A549 (cell line): Measurements from ENCODE around the gene ENGASE. TPM values are rescaled to one million over a fixed set of nuclear protein-coding genes. Genes with fewer than 3 reads are reported as not detected.

Experiments
- ATAC-seq, 2 experiments: fragments of 200-7000 bp in 1 of 2; fragments of >200 bp in 1 of 2; cut with Nextera tagmentation in 1 of 2; cut with Tn5 transposase in 1 of 2; 3 replicates each; pipeline versions ENCODE4 v1.8.0 to v1.9.1; 2018 to 2020; ENCODE audit warnings: mild to moderate bottlenecking in 1 of 2, moderate library complexity in 1 of 2
- CTCF ChIA-PET: fragments of 300-600 bp; sonication (Branson Sonifier 250); formaldehyde crosslinking; extraction: SDS; loops from one replicate; lab custom pipeline; 2021; ENCODE audit warnings: antibody characterized with exemption, inconsistent platforms; lab: Yijun Ruan, JAX
- POLR2A ChIA-PET: fragments of 350-600 bp; formaldehyde crosslinking; extraction: SDS; loops from one replicate; lab custom pipeline; 2021; ENCODE audit warnings: antibody characterized with exemption, inconsistent platforms; lab: Yijun Ruan, JAX
- DNase-seq, 2 experiments: peaks; one replicate each; pipeline versions ENCODE4 v3.0.0 to v3.0.0-alpha.2; 2011 to 2016; ENCODE audit warnings: low read depth in 1 of 2, low spot score in 1 of 2
- FAIRE-seq: peaks from 2 replicates; lab custom pipeline; 2011; peaks lifted over from hg19 to GRCh38; lab: Jason Lieb, UNC
- H3K27ac ChIP-seq, 2 experiments: fragments of >200 bp; sonication (Bioruptor Twin); formaldehyde crosslinking; 3 replicates each; pipeline ENCODE4 v1.5.1; 2016 to 2017
- H3K4me1 ChIP-seq: fragments of >200 bp; sonication (Bioruptor Twin); formaldehyde crosslinking; 3 replicates; pipeline ENCODE4 v1.6.1; 2016
- H3K4me2 ChIP-seq: fragments of >200 bp; sonication (Bioruptor Twin); formaldehyde crosslinking; 3 replicates; pipeline ENCODE4 v1.6.1; 2016
- H3K4me3 ChIP-seq: fragments of >200 bp; sonication (Bioruptor Twin); formaldehyde crosslinking; 3 replicates; pipeline ENCODE4 v1.5.1; 2016
- H3K9me3 ChIP-seq: fragments of >200 bp; sonication (Bioruptor Twin); formaldehyde crosslinking; 3 replicates; pipeline ENCODE4 v1.6.1; 2016
- BCL3 ChIP-seq: fragments of >200 bp; sonication (Bioruptor Twin); formaldehyde crosslinking; IDR thresholded peaks from 3 replicates; pipeline ENCODE4 v1.6.1; 2016
- BHLHE40 ChIP-seq: IDR thresholded peaks from 2 replicates; pipeline ENCODE4 v1.6.1; 2012; ENCODE audit warnings: low read depth, low read length, inconsistent platforms
- CHD4 ChIP-seq: fragments of 200-600 bp; sonication (generic); IDR thresholded peaks from 2 replicates; pipeline ENCODE4 v1.6.1; 2016; ENCODE audit warnings: antibody characterized with exemption, mild to moderate bottlenecking, borderline replicate concordance
- CTCF ChIP-seq: fragments of >200 bp; sonication (Bioruptor Twin); formaldehyde crosslinking; IDR thresholded peaks from 3 replicates; pipeline ENCODE4 v1.5.1; 2016
- E2F6 ChIP-seq: IDR thresholded peaks from 2 replicates; pipeline ENCODE4 v1.6.1; 2012; ENCODE audit warnings: low read depth, borderline replicate concordance
- EHF ChIP-seq: fragments of 250-450 bp; sonication (Bioruptor Pico); IDR thresholded peaks from 2 replicates; pipeline ENCODE4 v1.5.0; 2020; ENCODE audit warnings: mild to moderate bottlenecking
- ELK1 ChIP-seq: fragments of 150-350 bp; IDR thresholded peaks from 2 replicates; pipeline ENCODE4 v1.6.1; 2014; ENCODE audit warnings: low read depth, mild to moderate bottlenecking, low read length
- FOSL2 ChIP-seq, 2 experiments: fragments of 450-650 bp in 1 of 2; fragments of >200 bp in 1 of 2; sonication (Bioruptor Twin) in 1 of 2; formaldehyde crosslinking; IDR thresholded peaks; 2 replicates each; pipeline versions ENCODE4 v1.5.0 to v1.6.1; 2016 to 2020; ENCODE audit warnings: mild to moderate bottlenecking in 1 of 2, moderate library complexity in 1 of 2
- HES2 ChIP-seq: fragments of >200 bp; sonication (Bioruptor Twin); formaldehyde crosslinking; IDR thresholded peaks from 2 replicates; pipeline ENCODE4 v1.6.1; 2016
- HOXB13 ChIP-seq: fragments of 250-450 bp; sonication (Bioruptor Pico); IDR thresholded peaks from 2 replicates; pipeline ENCODE4 v1.5.0; 2020; ENCODE audit warnings: low read depth, mild to moderate bottlenecking, moderate library complexity
- HOXB5 ChIP-seq: fragments of 250-450 bp; sonication (Bioruptor Pico); IDR thresholded peaks from 2 replicates; pipeline ENCODE4 v1.5.0; 2020; ENCODE audit warnings: mild to moderate bottlenecking, moderate library complexity
- MAX ChIP-seq: IDR thresholded peaks from 2 replicates; pipeline ENCODE4 v1.6.1; 2012
- MAZ ChIP-seq: fragments of 150-350 bp; IDR thresholded peaks from 2 replicates; pipeline ENCODE4 v1.6.1; 2014; ENCODE audit warnings: antibody characterized with exemption, low read depth, low read length, borderline replicate concordance
- NPAS2 ChIP-seq: fragments of 250-450 bp; sonication (Bioruptor Pico); IDR thresholded peaks from 2 replicates; pipeline ENCODE4 v1.8.0; 2022; ENCODE audit warnings: mild to moderate bottlenecking, moderate library complexity, borderline replicate concordance
- NR3C1 ChIP-seq: fragments of >200 bp; sonication (Bioruptor Twin); formaldehyde crosslinking; IDR thresholded peaks from 3 replicates; pipeline ENCODE4 v1.6.1; 2017
- PBX3 ChIP-seq: IDR thresholded peaks from 2 replicates; pipeline ENCODE4 v1.6.1; 2012
- RAD21 ChIP-seq, 2 experiments: fragments of >200 bp in 1 of 2; sonication (Bioruptor Twin) in 1 of 2; formaldehyde crosslinking in 1 of 2; IDR thresholded peaks in 1 of 2; conservative IDR thresholded peaks in 1 of 2; 2 replicates in 1 of 2; 3 replicates in 1 of 2; pipeline ENCODE4 v1.6.1; 2012 to 2018; ENCODE audit warnings: inconsistent platforms in 1 of 2
- RARB ChIP-seq: fragments of 250-450 bp; sonication (Bioruptor Pico); IDR thresholded peaks from 2 replicates; pipeline ENCODE4 v1.8.0; 2021; ENCODE audit warnings: mild to moderate bottlenecking, moderate library complexity
- RFX5 ChIP-seq: fragments of 450-650 bp; IDR thresholded peaks from 2 replicates; pipeline ENCODE4 v1.7.1; 2014; ENCODE audit warnings: antibody characterized with exemption, mild to moderate bottlenecking, moderate library complexity
- TP53 ChIP-seq: fragments of 250-450 bp; sonication (Bioruptor Pico); IDR thresholded peaks from 2 replicates; pipeline ENCODE4 v1.5.0; 2021; ENCODE audit warnings: mild to moderate bottlenecking, moderate library complexity
- ZC3H11A ChIP-seq: fragments of 450-650 bp; IDR thresholded peaks from 2 replicates; pipeline ENCODE4 v1.6.1; 2014; ENCODE audit warnings: antibody characterized with exemption, mild to moderate bottlenecking
- WGBS: methylation state at CpG from one replicate; pipeline ENCODE4 v1.1.6; 2017; ENCODE audit errors: missing lambda C conversion rate; 5-methylcytosine and 5-hydroxymethylcytosine counted together
- polyA plus RNA-seq, 4 experiments: library from polyadenylated mRNA; depleted of rRNA in 3 of 4; stranded (reverse); fragments of >200 nt; fragmentation: RNase III in 1 of 4; extraction: RNeasy Plus Mini Kit Qiagen cat#74134 plus additional on column Dnase treatment in 1 of 4; gene quantifications; 2 replicates in 3 of 4; 3 replicates in 1 of 4; pipeline ENCODE4 v1.2.3, GENCODE V29; 2011 to 2017

The ENGASE gene
- polyA plus RNA-seq, 2 of the 4 experiments (the other 2 are of a cell fraction) = 13.4 to 41.7 TPM

GRCh38 chr17:79075861-79076406 is 1.3 kb downstream of the ENGASE start (continued):
- TF ChIP-seq RFX5 = no peak
- no peak for TF ChIP-seq RAD21 (conservative IDR thresholded peaks at IDR 0.05 in 1 of 2, IDR thresholded peaks at IDR 0.05 in 1 of 2)
- no peak for TF ChIP-seq CHD4
- no peak for TF ChIP-seq EHF (CRISPR knock-in tag)

- CTCF ChIA-PET = interaction anchor here (1.6 to 19.8 kb wide), 4 partner anchors 8 to 313 kb away, joined by 5 to 555 read pairs (median 218); no protein-coding TSS in a partner anchor
- 92% methylated on average over 9 of the region's 12 CpGs for WGBS
- FAIRE-seq = no peak
Observed at GRCh38 chr17:79077587-79077986, 3.0 kb downstream of the ENGASE start.

More at GRCh38 chr17:79077587-79077986, 3.0 kb downstream of the ENGASE start:
- no peak overlapping the region for H3K4me2 ChIP-seq
- H3K4me3 ChIP-seq = no peak overlapping the region
- POLR2A ChIA-PET = no interaction called here
- DNase-seq (no peak), ATAC-seq (no peak)
- peaks cover 12% of the 10 kb centered on the region; the same call in 2 of the 3 replicates for H3K4me1 ChIP-seq
- H3K9me3 ChIP-seq = no peaks in the 10 kb centered on the region
- TF ChIP-seq EHF (CRISPR knock-in tag) (no peak), E2F6 (no peak), ELK1 (no peak), RARB (CRISPR knock-in tag) (no peak), NR3C1 (no peak), MAZ (no peak), HOXB5 (CRISPR knock-in tag) (no peak), BHLHE40 (no peak), PBX3 (no peak), BCL3 (no peak), MAX (no peak), HES2 (no peak), CTCF (no peak), NPAS2 (CRISPR knock-in tag) (no peak), FOSL2 (IDR thresholded peaks at IDR 0.05) (no peak), FOSL2 (CRISPR knock-in tag; IDR thresholded peaks at IDR 0.05) (no peak), TP53 (CRISPR knock-in tag) (no peak), HOXB13 (no peak), ZC3H11A (no peak)
- H3K27ac ChIP-seq = no peak overlapping the region
